Breast epithelium (tissue), 3 donors: Measurements from ENCODE around the gene S100A4.

Experiments used
- CTCF ChIP-seq, 3 donors: fragments of 450-650 bp; IDR thresholded peaks; one replicate each; pipeline ENCODE4 v1.5.1; 2016 to 2017; ENCODE audit warnings: antibody characterized with exemption in 3 of 3, mild to moderate bottlenecking in 3 of 3, moderate library complexity in 3 of 3
- POLR2A ChIP-seq: fragments of 450-650 bp; IDR thresholded peaks from one replicate; pipeline ENCODE4 v1.6.1; 2016; ENCODE audit warnings: antibody characterized with exemption, mild to moderate bottlenecking, moderate library complexity
- POLR2AphosphoS5 ChIP-seq, 3 donors: sonication (generic); formaldehyde crosslinking; IDR thresholded peaks; one replicate each; pipeline ENCODE4 v1.6.1; 2017; ENCODE audit warnings: antibody characterized with exemption in 3 of 3

DNA sequence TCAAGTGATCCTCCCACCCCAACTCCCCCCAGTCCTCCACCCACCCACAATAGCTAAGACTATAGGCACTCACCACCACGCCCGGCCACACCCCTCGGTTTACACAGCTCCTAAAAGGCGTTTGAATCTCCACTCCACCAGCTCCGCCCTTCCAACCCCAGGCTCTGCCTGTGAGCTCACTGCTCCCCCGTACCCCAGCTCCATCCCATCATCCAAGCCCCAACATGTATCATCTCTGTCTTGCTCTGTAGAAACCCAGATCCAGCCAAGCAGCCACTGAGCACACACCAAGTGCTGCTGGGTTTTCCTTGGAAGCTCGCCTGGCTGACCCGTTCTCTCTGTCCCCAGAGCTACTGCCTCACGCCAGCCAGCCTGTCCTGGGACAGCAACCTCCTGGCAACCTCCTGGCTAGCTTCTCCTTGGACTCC is 32.0 kb upstream of the S100A4 start:
- no peak for TF ChIP-seq POLR2AphosphoS5 (IDR thresholded peaks at IDR 0.05)
- no peak for TF ChIP-seq CTCF (IDR thresholded peaks at IDR 0.05)
- TF ChIP-seq POLR2A = no peak
